A204.1 (cell line): Measurements from ENCODE around the gene SEMA5B.

Experiments
- FAIRE-seq: peaks from 2 replicates; lab custom pipeline; 2012; peaks lifted over from hg19 to GRCh38; lab: Jason Lieb, UNC

The SEMA5B gene

GRCh38 chr3:122890720-122891220 lies 136.8 kb downstream of the SEMA5B start:
- no peak for FAIRE-seq

- FAIRE-seq, result no peak
Measured at GRCh38 chr3:122890077-122890719, 137.4 kb downstream of the SEMA5B start.

- FAIRE-seq, result no peak
Measured at GRCh38 chr3:122886946-122887345, 140.6 kb downstream of the SEMA5B start.

- FAIRE-seq, result no peak
Measured at GRCh38 chr3:122886251-122886650, 141.3 kb downstream of the SEMA5B start.

- no peak for FAIRE-seq
Measured at GRCh38 chr3:122882361-122882947, 145.1 kb downstream of the SEMA5B start.

- FAIRE-seq, result no peak
Measured at GRCh38 chr3:122880624-122881023, 146.9 kb downstream of the SEMA5B start.

- no peak for FAIRE-seq
Measured at GRCh38 chr3:122880173-122880572, 147.4 kb downstream of the SEMA5B start.

GRCh38 chr3:122875547-122876127 lies 151.9 kb downstream of the SEMA5B start:
- FAIRE-seq, result no peak

- no peak for FAIRE-seq
Measured at GRCh38 chr3:122873741-122874515, 153.6 kb downstream of the SEMA5B start.

GRCh38 chr3:122868322-122868721 lies 159.2 kb downstream of the SEMA5B start:
- no peak for FAIRE-seq

- FAIRE-seq, result no peak
Measured at GRCh38 chr3:122864498-122864897, 163.1 kb downstream of the SEMA5B start.

- no peak for FAIRE-seq
Measured at GRCh38 chr3:122862381-122862780, 165.2 kb downstream of the SEMA5B start.
